NCI-H2196 treated with DMSO at 0.1 percent for 48 hours (cell line): Measurements from ENCODE around the gene NPHP1.
"Not testable (repeated sequence)": the region's sequence is repeated elsewhere in the genome, so short reads cannot be mapped to it uniquely, and the experiment has no call there.

Experiments used
- DNase-seq: peaks from one replicate; lab custom pipeline; 2025; ENCODE audit not compliant: unreplicated experiment; lab: John Stamatoyannopoulos, UW

The NPHP1 gene

DNA sequence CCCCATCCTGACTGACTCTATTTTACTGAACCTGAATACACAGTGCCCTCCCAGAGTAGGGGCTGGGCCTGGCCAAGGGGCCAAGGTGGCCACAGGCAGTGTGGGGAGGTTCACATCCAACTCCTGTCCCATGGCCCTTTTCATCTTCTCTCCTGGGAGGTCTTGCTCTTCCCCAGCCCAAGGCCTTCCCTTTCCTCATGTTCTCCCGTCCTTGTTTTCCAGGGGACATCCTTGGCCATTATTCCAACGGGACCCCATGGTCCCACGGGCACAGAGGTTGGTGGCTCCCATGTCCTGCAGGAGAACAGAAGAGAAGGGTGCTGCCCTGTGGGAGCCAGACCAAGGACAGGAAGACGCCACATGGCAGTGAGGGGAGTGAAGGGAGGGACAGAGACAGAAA is 99.6 kb downstream of the NPHP1 start:
- DNase-seq = no peak

DNA sequence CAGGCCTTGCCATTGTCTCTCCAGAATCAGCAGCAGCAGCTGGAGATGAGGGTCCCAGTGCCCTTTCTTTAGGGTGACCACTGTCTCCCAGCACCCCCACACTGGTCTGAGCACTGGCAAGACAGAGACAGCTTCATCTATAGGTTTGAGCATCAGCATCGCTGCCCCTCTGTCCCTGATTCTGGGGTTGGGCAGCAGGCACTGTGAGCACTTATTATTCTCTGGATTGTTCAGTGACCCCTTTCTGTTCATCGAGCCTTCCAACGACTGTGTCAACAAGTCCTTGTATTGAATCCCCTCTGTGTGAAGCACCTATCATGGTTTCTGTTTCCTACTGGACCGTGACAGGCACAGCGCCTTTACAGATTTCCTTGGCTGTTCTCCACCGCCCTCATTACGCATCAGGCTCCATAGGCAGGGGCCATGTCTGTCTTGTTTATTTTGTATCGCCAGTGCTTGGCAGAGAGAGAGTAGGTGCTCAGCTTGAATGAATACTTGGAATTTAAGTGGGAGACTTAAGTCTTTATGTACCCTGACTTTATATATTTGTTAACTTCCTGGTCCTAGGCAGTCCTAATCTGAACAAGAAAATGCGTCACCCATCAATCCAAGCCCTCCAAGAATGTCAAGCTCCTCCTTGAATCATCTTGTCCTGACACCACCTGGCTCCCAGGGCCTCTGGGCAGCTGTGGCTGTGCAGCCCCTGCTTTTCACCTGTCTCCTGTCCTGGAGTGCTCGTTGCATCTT is 100.6 kb downstream of the NPHP1 start:
- peak; percentile 43 for DNase-seq

DNA sequence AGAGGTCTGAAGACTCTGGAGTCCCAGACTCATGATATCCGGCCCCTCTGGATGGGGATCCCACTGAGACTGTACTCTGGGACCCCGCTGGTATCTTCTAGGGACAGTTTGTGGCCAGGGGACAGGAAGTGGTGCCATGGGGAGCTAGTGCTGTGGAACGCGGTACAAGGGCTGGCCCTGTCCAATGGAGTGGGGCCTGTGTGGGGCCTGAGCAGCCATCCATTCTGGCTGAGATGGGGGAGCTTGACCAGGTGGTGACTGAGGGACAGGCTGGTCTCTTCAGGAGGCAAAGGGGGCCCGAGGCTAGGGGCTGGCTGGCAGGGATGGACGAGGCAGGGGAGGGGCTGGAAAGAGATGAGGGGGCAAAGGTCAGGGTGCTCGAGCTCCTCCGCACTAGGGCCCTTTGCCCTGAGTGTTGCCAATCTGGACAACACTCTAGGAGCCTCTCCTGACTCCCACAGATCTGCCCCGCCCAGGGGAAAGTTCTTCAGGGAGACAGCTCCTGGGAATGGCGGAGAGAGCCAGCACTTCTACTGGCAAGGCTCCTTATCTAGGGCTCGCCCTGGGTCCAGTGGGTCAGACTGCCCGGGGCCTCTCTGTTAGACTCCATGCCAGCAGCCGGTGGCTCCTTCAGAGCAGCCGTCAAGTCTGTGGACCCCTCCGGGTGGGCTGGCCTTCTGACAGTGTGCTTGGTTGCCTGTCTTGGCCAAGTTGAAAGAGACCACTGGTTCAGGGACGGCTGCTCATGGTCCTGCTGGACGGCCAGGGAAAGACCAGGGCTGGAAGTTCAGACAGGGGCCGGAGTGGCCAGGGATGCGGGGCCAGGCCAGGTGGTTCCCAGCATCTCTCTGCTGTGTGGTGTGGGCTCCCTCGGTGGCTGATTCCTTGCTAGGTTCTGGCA is 101.5 kb downstream of the NPHP1 start:
- no peak for DNase-seq

DNA sequence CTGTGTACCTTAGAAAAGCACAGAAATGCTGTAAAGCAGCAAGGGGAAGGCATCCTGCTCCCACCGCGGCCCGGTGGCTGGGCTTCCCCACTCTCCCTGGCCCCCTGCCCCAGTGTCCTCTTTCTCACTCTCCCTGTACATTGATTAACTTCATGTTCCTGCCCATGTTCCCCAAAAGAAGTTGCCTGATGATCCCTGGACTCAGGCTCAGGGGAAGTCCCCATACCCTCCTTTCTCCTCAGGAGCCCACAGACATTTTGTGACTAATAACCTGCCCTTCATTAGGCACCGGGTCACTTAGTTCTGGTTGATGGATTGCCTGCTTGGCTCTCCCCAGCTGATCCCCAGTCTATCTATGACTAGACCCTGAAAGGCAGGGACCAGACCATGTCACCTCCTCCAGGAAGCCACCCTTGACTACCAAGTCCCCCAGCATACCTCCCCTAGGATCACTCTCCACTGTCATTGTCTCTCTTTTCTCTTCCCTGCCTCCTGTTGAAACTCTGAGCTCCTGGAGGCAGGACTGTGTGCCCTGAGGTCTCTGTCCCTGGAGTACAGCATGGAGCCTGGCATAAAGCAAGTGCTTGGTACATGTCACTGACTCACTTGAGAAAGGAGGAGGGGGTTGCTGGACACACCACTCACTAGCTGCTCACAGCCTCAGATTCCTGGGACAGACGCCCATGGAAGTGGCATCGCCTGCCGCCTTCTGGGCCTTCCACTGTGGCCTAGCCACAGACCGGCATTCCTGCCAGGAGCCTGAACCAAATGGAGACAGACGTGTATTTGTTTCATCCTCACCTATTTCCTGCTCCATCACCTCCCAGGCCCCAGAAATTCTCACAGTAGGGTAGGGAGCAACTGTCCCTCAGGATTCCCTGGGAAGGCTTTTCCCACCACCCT is 102.7 kb downstream of the NPHP1 start:
- no peak for DNase-seq

DNA sequence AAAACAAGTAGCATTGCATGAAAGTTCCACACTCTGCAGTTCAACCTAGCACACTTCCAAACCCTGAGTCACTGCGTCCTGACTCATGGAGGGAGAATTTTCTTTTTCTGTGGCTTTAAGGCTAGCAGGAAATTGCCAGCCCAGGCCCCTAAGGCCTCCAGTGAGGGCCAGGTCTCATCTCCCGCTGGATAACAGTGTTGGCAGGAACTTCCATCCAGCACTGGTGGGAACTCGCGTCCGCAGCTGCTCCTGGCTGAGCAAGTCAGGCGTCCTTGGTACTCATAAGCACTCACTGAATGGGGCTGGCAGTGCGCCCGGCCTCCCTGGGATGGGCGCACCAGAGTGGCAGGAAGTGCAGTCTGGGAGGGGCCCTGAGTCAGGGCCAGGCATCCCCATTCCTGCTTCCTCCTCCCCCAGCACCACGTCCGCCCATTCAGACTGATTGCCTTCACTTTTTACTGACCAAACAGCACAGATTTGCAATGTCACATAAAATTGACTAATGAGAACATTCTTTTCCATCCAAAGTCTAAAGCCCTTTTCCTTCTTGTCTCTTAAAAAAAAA is 103.5 kb downstream of the NPHP1 start:
- DNase-seq = peak; percentile 93

DNA sequence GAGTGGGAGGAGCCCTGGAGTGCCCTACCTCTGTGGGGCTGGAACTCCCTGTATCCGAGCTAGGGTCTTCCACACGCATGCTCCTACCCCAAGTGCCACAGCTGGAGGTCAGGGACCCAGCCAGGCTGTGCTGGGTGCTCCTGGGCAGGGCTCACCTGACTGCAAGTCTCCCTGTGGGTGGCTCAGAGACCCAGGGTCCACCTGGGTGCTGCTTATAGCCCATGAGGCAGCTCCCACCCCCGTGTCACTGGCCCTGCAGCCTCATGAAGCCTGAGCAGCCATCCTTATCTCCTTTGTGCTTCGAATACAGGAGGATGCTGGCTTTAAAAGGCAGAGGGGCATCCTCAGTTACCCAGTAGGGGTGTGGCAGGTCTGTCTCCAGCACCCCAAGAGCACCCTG is 103.9 kb downstream of the NPHP1 start:
- not testable (repeated sequence) for DNase-seq

DNA sequence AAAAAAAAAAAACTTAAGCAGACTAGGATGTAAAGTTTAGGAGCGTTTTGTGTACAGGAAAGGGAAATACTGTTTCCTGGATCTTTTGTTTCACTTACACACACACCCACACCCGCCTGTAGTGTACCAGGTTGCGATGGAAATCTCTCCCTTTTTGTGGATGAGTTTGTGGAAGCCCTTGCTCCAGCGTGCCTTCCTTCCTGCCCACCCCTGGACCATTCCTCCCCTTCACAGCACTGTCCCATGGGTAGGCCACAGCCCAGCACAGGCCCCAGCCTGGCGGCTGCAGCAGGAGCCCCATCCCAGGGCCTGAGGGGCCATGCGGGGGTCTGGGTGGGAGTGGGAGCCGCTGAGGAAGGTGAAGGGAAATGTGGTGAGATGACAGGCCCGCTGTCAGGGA is 104.3 kb downstream of the NPHP1 start:
- DNase-seq = no peak

DNA sequence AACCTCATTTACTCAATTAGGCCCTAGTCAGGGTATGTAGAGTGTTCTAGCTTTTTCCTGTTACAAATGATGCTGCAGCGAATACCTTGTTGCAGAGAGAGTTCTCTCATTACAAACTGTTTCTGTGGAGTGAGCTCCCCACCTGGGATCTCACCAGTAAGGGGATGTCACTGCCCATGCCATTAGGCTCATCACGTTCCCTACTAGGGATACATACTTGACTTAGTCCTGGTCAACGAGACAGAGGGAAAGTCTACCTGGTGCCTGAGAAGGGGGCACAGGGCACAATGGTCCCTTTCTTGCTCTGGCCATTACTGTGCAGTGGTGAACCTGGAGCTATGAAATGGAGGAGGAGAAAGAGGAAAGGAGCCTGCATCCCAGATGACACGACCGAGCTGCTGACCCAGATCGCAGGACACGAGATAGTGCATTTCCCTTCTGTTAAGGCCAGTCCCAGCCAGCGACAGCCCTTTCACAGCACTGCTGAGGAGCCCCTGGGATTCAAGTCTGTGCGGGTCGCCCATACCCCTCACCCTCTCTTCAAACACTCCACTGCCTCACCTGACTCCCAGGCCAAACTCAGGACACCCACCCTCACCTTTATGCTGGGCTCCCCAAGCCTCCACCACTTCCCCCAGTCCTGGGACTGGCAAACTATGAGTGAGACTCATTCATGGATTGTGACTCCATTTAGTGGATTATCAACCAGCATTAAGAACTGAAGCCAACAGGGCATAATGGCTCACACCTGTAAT is 105.2 kb downstream of the NPHP1 start:
- no peak for DNase-seq

DNA sequence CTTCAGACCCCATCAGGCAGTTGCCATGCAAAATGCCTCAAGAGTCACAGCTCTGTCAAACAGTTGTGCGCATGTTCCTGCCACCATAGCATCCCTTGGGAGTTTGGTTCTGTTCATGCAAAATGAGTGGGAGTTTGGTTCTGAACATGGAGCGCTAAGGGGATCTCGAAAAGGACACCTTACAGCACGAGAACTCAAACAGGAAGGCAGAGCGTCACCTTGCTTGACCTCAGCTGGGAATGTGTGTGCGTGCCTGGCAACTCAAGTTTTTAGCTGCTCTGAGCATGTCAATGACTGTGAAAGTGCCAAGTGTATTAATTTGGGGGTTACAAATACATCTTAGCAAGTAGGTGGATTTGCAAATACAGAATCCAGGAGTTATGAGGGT is 105.8 kb downstream of the NPHP1 start:
- no peak for DNase-seq

DNA sequence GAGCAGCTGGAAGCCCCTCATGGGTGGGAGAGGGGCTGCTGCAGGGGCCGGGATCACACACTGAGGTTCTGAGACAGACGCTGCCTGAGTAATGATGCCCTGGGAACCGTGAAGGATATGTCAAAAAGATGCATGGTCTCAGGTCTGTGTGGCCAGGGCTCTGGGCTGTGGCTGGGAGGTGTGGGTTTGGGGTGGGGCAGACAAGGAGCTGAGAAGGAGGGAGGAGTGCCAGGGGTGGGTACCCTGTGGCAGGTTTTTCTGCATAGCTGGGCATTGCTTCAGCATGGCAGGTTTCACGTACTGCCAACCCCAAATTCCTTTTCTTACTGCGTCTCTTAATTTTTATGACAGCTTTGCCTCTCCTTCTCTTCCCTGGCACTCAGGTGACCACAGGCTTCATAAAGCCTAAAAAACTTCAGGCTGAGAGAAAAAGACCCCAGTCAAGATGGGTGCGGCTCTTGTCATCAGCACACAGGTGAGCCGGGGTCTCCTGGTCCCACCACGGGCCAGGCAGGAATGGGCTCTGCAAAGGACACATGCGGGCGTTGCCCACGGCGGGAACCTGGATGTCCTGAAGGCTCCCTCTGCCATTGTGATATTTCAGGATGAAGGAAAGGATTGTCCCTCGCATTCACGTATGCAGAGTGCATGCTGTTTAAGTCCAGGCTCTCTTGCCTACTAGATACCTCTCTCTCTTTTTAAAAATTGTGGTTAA is 107.2 kb downstream of the NPHP1 start:
- DNase-seq = no peak

DNA sequence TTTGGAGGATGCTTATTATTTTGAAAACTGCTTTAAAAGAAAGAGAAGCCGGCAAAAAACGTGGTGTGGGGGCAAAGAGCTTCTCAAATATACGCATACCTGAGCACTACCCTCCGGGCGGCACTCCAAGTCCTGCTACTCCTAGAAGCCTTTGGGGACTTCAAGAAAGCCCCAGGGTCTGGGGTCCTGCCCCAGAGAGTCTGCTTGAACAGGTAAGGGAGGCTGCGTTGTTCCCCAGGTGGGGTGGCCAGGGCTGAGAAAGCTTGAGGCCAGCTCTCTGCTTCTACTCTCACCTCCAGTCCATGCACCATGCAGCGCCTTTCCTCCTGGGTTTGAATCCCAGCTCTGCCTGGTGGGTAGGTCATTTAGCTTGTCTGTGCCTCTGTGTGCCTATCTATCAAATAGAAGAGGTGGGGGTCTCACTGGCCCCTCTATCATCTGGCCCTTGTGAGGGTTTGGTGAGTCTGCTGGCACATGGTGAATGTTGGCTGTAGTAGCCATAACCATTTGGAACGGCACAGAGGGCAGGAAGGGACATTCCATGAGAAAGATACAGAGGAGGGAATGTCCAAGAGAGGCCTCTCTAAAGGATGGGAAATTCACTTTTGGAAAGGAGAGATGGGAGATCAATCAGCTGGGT is 108.7 kb downstream of the NPHP1 start:
- no peak for DNase-seq

DNA sequence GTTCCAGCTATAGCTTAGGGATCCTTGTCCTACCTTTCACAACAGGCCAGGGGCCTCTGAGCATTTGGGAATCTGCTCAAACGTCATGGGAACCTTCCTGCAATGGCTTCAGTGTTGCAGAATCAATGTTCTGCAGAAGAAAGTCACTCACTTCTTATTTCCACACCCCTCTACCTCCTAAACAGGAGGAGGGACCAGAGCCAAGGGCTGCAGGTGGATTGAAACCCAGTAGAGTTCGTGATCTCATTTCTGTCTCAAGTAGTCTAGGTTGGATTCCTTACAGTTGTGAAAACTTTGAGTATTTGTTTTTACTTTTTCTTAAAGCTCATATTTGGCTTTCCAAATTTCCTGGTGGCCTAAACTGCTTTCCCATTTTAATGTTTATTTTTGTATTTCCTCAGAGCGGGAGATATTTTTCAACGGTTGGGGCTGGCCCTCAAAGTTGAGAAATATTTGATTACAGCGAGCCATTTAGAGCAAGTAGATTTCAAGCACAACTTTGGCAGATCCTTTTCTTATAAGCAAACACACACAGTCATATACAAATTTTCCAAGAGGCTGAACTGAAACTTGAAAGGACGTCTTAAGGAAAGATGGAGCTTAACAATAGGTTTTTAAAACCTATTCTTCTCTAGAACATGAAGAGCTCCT is 109.8 kb downstream of the NPHP1 start:
- DNase-seq = not testable (repeated sequence)

DNA sequence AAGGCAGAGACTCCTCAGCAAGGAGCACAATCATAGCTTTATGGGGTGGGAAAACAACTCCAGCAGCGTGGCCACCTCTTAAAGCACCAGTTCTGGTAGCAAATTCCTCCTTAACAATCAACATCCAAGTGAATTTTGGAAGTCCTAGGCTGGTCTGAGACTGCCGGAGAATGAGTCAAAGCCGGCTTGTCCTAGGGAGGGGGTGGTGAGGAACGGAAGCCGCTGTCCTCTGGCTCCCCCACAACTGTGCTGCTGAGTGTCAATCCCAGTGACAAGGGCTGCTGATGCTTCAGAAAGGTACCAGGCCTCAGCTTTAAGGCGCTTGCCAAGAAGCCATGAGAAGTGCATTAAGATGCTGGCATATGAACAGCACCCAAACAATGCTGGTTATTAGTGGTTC is 110.9 kb downstream of the NPHP1 start:
- DNase-seq = not testable (repeated sequence)

DNA sequence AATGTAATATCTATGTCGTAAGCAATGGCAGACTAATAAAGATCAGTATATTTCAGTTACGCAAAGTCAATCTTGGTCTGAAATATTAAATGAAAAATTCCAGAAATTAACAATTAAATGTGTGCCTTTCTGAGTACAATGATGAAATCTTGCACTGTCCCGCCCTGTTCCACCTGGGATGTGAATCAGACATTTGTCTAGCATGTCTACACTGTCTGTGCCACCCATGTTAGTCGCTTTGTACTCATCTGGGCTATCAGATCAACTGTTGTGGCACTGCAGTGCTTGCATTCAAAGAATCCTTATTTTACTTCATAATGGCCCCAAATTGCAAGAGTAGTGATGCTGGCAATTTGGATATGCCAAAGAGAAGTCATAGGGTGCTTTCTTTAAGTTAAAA is 114.6 kb downstream of the NPHP1 start:
- DNase-seq = not testable (repeated sequence)

DNA sequence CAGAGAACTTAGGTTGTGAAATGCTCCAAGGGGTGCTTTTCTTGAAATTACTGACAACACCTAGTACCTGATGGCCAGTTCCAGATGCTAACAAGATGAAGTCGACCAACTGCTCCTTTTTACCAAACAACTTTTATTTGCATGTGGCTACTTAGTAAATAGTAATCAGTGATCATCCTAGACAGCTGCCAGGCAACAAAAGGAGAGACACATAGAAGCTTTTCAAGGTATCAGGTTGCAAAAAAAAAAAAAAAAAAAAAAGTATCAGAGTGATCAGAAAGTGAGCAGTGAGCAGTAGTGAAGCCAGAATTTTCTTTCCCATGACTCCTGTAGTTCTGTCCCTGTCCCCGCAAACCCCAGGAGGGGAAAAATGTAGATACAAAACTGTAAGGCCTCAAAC is 121.1 kb downstream of the NPHP1 start:
- DNase-seq = not testable (repeated sequence)

DNA sequence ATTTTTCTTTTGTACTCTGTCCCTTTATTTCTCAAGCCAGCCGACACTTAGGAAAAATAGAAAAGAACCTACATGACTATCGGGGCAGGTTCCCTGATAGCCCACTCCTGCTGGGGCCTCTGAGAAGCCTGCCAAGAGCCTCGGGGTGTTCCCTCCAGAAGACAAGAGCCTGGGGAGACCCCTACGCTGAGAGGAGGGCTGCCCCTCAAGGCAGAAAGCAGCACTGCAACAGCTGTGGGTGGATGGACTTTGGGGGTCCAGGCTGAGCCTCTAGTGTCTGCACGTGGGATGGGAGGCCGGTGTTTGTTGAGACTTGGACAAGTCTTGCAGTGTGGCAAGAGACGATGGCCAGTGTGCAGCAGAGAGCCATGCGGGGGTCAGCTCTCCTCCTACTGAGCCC is 121.7 kb downstream of the NPHP1 start:
- not testable (repeated sequence) for DNase-seq

DNA sequence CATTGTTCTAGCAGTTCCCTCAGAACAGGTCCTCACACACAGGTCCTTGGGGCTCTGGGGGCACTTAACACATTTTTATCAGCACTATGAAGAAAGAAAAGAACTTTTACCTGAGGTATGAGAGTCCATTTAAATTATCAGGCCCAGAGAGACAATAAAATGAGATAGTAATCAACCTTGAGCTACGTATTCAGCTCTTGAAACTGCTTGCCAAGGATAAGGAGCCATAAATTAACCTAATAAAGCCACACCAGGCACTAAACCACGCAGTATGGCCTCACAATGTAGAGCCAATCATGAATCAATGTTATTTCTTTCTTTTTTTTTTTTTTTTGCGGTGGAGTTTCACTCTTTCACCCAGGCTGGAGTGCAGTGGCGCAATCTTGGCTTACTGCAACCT is 126.7 kb downstream of the NPHP1 start:
- not testable (repeated sequence) for DNase-seq

DNA sequence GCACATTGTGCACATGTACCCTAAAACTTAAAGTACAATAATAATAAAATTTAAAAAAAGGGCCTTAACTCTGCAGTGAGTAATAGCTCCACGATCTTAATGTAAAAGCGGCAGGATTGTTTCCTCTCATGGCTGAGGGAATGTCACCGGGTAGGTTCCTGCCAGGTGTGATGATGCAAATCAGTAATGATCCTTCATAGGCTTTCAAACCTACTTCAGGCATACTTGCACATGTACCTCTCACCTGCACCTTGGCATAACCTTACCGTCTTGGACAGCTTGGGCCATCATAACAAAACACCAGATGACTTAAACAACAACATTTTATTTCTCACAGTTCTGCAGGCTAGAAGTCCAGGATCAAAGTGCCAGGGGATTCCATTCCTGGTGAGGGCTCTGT is 128.9 kb downstream of the NPHP1 start:
- not testable (repeated sequence) for DNase-seq
